ENCODE data around the gene CETN2. TPM values are rescaled to one million over a fixed set of nuclear protein-coding genes. Genes with fewer than 3 reads are reported as not detected.
"Not testable (repeated sequence)": the region's sequence is repeated elsewhere in the genome, so short reads cannot be mapped to it uniquely, and the experiment has no call there.

CETN2 gene
- polyA plus RNA-seq, 10 donors, result 26.5 to 44.6 (median 35.1) TPM

GRCh38 chrX:152835470-152835869 lies 4.9 kb upstream of the CETN2 start:
- not testable (repeated sequence) for DNase-seq

- DNase-seq, result no peak
Measured at GRCh38 chrX:152833378-152833777, 2.8 kb upstream of the CETN2 start.

DNA sequence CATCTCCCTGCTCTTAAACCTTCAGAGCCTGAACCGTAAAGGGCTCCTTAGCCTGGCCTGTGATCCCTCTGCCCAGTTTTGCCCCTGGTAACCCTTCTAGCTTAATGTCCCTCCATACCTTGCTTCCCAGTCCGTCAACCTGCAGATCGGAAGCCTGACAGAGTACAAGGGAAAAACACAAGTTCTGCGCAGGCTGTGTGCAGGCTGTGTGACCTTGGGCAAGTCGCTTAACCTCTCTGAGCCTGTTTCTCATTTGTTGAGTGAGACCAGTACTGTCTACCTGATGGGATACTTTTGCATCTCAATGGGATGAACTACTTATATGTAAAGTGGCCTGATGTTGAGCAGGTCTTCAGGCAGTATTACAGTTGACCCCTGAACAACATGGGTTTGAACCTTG lies 2.0 kb upstream of the CETN2 start:
- no peak for DNase-seq

GRCh38 chrX:152831391-152831790 lies 834 bp upstream of the CETN2 start:
- peak in 1 of 3 donors; percentile 9 for DNase-seq

DNA sequence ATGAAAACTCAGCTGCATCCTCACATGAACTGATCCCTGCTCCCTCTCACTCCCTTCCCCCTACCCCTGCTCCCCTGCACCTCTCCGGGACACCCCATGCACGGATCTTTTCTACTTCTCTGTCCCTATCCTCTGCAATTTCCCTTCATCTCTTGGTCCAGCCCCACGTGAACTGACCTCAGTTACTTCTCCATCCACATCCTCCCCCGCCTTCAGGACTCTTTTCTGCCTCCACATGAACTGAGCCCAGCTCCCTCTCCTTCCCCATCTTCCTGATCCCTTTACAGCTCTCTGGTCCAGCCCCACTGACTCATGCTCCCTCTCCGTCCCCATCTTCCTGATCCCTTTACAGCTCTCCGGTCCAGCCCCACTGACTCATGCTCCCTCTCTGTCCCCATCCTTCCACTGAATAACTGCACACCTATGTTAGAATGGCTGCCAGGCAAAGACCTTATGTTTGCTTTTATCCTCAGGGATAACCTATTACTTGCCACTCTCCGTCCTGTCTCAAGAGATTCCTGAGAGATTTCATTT lies 5.6 kb downstream of the CETN2 start:
- DNase-seq, result no peak

- DNase-seq, result no peak
Measured at GRCh38 chrX:152823657-152824056, 6.9 kb downstream of the CETN2 start.

- no peak for DNase-seq
Measured at GRCh38 chrX:152822383-152823086, 8.0 kb downstream of the CETN2 start.

DNA sequence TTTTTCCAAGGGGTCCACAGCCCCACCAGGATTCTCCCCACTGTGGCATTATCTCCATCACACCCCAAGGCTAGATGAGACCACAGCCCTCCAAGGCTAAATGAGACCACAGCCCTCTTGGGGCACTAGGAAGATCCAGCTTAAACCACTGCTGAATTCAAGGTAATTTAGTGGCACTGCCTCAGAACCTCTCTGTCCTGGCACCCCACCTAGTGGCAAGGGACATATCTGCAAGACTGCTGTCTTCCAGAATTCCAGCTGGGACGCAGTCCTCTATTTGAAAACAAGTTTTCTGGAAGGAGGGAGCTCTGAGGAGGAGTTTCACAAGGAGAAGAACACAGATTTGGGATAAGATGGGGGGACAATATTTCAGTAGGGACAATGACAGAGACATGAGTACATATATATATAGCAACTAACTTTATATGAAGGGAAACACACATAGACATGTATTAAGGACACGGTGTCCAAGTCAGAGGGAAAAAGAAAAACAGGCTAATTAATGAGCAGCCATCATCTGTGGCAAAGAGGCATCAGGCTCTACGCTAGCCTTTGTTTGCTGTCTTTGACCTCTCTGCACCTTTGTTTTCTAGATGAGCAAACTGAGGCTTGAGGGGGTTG lies 9.3 kb downstream of the CETN2 start:
- DNase-seq, result no peak

GRCh38 chrX:152819732-152820131 lies 10.8 kb downstream of the CETN2 start:
- peak in 1 of 3 donors; percentile 13 for DNase-seq

- no peak for DNase-seq
Measured at GRCh38 chrX:152819266-152819665, 11.3 kb downstream of the CETN2 start.

GRCh38 chrX:152818356-152818755 lies 12.2 kb downstream of the CETN2 start:
- no peak for DNase-seq

DNA sequence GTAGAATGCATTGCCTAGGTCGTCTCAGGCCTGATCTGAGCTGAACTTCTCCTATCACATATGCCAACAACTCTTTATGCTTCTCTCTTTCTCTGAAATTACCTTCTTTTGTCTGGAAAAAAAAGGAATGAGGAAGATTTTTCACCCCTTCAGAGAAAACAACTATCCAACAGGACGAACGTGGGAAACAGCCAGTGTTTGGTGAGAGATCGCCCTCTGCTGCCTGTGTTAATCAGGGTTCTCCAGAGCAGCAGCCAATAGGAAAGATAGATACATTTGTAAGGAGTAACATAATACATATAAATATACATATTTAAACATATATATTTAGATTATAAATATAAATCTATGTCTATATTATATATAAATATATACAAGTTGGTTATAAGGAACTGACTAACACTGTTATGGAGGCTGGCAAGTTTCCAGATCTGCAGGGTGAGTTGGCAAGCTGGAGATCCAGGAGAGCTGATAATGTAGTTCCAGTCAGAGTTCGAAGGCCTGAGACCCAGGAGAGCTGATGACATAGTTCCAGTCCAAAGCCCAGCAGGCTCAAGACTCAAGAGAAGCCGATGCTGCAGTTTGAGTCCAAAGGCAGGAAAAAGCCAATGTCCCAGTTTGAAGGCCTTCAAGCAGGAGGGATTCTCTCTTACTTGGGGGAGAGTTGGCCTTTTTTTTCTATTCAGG lies 13.3 kb downstream of the CETN2 start:
- DNase-seq, result peak in 2 of 3 donors; percentile 22 to 47

DNA sequence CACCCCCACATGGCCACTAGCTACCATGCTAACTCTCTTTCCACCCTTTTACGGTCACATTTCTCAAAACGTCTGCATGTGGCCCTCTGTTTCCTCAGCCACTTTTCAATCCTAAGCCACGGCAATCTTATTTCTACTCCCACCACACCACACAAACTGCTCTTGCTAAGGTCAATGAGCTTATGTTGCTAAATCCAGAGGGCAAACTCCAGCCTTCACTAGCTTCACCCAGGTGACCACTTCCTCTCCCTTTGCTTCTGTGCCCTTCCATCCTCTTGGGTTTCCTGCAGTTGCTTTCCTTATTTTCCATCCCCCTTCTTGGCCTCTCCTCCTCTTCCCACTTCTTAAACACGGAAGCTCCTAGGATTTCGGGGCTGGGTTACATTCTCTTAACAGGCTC lies 16.5 kb downstream of the CETN2 start:
- no peak for DNase-seq

DNA sequence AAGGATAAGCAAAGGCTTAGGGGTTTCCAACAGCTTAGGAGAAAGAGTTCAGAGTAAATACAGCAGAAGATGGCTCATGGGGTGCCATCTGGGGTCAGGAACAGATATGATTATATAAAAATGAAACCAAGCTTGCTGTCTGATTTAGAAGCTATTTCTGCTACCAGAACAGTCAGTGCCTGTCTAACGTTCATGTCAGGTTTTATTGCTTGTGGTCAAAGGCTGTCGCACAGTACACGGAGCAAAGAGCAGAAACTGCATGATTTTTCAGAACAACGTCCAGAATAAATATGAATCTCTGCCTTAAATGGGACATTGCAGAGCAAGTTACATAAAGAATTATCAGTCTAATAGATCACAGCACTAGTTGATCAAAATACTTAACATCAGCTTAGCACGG lies 17.4 kb downstream of the CETN2 start:
- no peak for DNase-seq

DNA sequence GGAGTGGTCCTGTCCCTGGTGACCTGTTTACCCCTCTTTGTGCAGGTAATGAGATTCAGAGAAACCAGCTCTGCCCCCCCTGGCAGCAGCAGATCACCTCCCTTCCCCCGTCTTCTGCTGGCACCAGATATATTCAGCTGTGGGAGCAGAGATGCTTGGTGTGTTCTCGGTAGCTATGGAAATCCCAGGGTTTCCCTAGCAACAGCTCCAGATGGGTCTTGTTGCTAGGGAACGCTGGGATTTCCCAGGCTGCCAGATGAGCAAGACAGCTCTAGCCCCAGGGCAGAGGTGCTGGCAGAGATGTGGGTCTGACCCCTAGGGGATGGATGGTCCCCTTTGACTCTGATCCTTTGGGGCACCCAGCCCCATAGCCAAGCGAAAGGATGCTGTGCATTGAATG lies 20.2 kb downstream of the CETN2 start:
- DNase-seq, result no peak

DNA sequence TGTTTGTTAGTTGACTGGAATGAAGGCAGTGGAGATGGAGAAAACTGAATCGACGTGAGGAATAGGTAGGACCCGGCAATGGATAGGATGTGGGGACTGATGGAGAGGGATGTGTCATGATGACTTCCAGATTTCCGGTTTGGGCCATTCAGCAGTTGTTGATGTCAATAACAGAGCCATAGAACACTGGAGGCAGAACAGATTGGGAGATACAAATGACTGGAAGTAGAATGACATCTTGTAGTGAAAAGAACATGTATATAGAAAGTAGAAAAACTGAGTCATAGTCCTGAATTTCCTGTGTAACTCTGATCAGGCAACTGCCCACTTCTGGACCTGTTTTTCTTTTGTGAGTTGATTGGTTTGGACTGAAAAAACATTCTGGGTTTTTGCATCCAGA lies 24.5 kb downstream of the CETN2 start:
- no peak for DNase-seq

DNA sequence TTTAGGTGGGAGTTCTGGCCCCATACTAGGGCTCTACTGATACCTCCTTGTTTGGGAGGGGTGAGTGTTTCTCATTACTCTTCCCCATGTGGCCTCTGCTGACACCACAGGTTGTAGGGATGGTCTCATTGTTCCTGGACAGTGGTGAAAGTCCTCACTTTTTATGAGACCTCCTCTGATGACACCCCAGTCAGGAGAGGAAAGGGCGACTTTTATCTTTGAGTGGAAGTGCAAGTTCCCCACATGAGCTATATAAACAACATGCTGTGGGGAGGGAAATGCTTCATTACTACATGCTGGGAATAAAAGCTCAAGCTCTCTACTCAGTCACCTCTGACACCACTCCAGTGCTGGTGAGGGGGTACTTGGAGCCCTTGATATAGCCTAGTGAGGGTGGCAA lies 31.6 kb downstream of the CETN2 start:
- no peak for DNase-seq

GRCh38 chrX:152787062-152787461 lies 43.5 kb downstream of the CETN2 start:
- DNase-seq, result not testable (repeated sequence)
